SK-N-SH (cell line): ENCODE results near the gene STRIT1. TPM values are rescaled to one million over a fixed set of nuclear protein-coding genes. Genes with fewer than 3 reads are reported as not detected.

Experiments used
- CTCF ChIA-PET: fragments of 300-600, 350-600 bp; formaldehyde crosslinking; extraction: SDS; loops from one replicate; lab custom pipeline; 2021; lab: Yijun Ruan, JAX
- POLR2A ChIA-PET: fragments of 350-600 bp; sonication (Branson Sonifier 250); formaldehyde crosslinking; extraction: SDS; loops from one replicate; lab custom pipeline; 2020; ENCODE audit warnings: antibody characterized with exemption, inconsistent platforms; lab: Yijun Ruan, JAX
- DNase-seq: peaks from one replicate; pipeline ENCODE4 v3.0.0; 2012
- H2AFZ ChIP-seq: fragments of 200-600 bp; sonication (generic); 2 replicates; pipeline ENCODE4 v1.8.1; 2016; ENCODE audit warnings: antibody characterized with exemption, mild to moderate bottlenecking, low read depth
- H3F3A ChIP-seq: fragments of 200-600 bp; sonication (generic); replicated peaks from 2 replicates; pipeline ENCODE3; 2016; ENCODE audit warnings: antibody characterized with exemption, mild to moderate bottlenecking; ENCODE audit not compliant: insufficient read depth
- H3K27ac ChIP-seq, 2 experiments: fragments of 200-500 bp in 1 of 2; fragments of 200-600 bp in 1 of 2; sonication (Bioruptor generic) in 1 of 2; sonication (generic), shearing (Covaris generic) in 1 of 2; 2 replicates each; pipeline versions ENCODE4 v1.5.1 to v1.6.1; 2014 to 2016; ENCODE audit warnings: low read depth in 2 of 2, inconsistent platforms in 1 of 2, low read length in 1 of 2, mild to moderate bottlenecking in 1 of 2, mixed read lengths in 1 of 2
- H3K27me3 ChIP-seq: fragments of 200-600 bp; sonication (generic), shearing (Covaris generic); 2 replicates; pipeline ENCODE4 v1.6.1; 2016; ENCODE audit warnings: mixed run types; ENCODE audit not compliant: insufficient read depth
- H3K36me3 ChIP-seq, 2 experiments: fragments of 200-500 bp in 1 of 2; fragments of 200-600 bp in 1 of 2; sonication (Bioruptor generic) in 1 of 2; sonication (generic) in 1 of 2; replicated peaks in 1 of 2; 2 replicates each; pipeline versions ENCODE3 to v1.5.1; 2014 to 2016; ENCODE audit warnings: low read length in 1 of 2, mild to moderate bottlenecking in 1 of 2; ENCODE audit not compliant: insufficient read depth in 2 of 2, control insufficient read depth in 1 of 2
- H3K4me1 ChIP-seq, 2 experiments: fragments of 200-500 bp in 1 of 2; fragments of 200-600 bp in 1 of 2; sonication (Bioruptor generic) in 1 of 2; sonication (generic), shearing (Covaris generic) in 1 of 2; 2 replicates each; pipeline versions ENCODE4 v1.5.1 to v1.6.1; 2014 to 2016; ENCODE audit warnings: low read depth in 1 of 2, low read length in 1 of 2, mixed run types in 1 of 2; ENCODE audit not compliant: insufficient read depth in 2 of 2, control insufficient read depth in 1 of 2
- H3K4me2 ChIP-seq: fragments of 200-600 bp; sonication (generic), shearing (Covaris generic); 2 replicates; pipeline ENCODE4 v1.6.1; 2017; ENCODE audit warnings: mixed run types
- H3K4me3 ChIP-seq, 2 experiments: fragments of 200-500 bp in 1 of 2; fragments of 200-600 bp in 1 of 2; sonication (Bioruptor generic) in 1 of 2; sonication (generic), shearing (Covaris generic) in 1 of 2; 2 replicates each; pipeline versions ENCODE4 v1.5.1 to v1.8.1; 2014 to 2016; ENCODE audit warnings: low read depth in 2 of 2, inconsistent platforms in 1 of 2, low read length in 1 of 2, mild to moderate bottlenecking in 1 of 2, mixed read lengths in 1 of 2, moderate library complexity in 1 of 2
- H3K79me2 ChIP-seq: fragments of 200-600 bp; sonication (generic); 2 replicates; pipeline ENCODE4 v1.8.1; 2017; ENCODE audit warnings: mild to moderate bottlenecking; ENCODE audit not compliant: insufficient read depth
- H3K9ac ChIP-seq: fragments of 200-600 bp; sonication (generic); 2 replicates; pipeline ENCODE4 v1.6.1; 2017; ENCODE audit warnings: mixed run types
- H3K9me2 ChIP-seq: fragments of 200-600 bp; sonication (generic); 2 replicates; pipeline ENCODE4 v1.6.1; 2017; ENCODE audit warnings: mixed run types
- H3K9me3 ChIP-seq: fragments of 200-600 bp; sonication (generic); 2 replicates; pipeline ENCODE4 v1.6.1; 2017; ENCODE audit warnings: mixed run types, mild to moderate bottlenecking, moderate library complexity
- H4K20me1 ChIP-seq: fragments of 200-600 bp; sonication (generic); 2 replicates; pipeline ENCODE4 v1.6.1; 2017; ENCODE audit warnings: mild to moderate bottlenecking, mixed run types; ENCODE audit not compliant: insufficient read depth
- EP300 ChIP-seq, 2 experiments: IDR thresholded peaks; 2 replicates each; pipeline versions ENCODE4 v1.4.0 to v1.6.1; 2012; ENCODE audit warnings: borderline replicate concordance in 1 of 2, low read depth in 1 of 2, low read length in 1 of 2
- GABPA ChIP-seq: IDR thresholded peaks from 2 replicates; pipeline ENCODE4 v1.4.0; 2012; ENCODE audit warnings: low read depth, mild to moderate bottlenecking
- MEF2A ChIP-seq: IDR thresholded peaks from 2 replicates; pipeline ENCODE4 v1.4.0; 2012; ENCODE audit warnings: low read depth, borderline replicate concordance
- MXI1 ChIP-seq: IDR thresholded peaks from 2 replicates; pipeline ENCODE4 v1.6.1; 2012; ENCODE audit warnings: mild to moderate bottlenecking, low read depth, low read length, improper control_type of control experiment
- NFIC ChIP-seq: IDR thresholded peaks from 2 replicates; pipeline ENCODE4 v1.4.0; 2012; ENCODE audit warnings: borderline replicate concordance
- PBX3 ChIP-seq: IDR thresholded peaks from 2 replicates; pipeline ENCODE4; 2012
- POLR2AphosphoS5 ChIP-seq: IDR thresholded peaks from 2 replicates; pipeline ENCODE4 v1.6.1; 2012; ENCODE audit warnings: low read depth, low read length
- RAD21 ChIP-seq: IDR thresholded peaks from 2 replicates; pipeline ENCODE4 v1.6.1; 2012; ENCODE audit warnings: mild to moderate bottlenecking, low read length
- RCOR1 ChIP-seq: fragments of 150-350 bp; IDR thresholded peaks from 2 replicates; pipeline ENCODE4 v1.6.1; 2017; ENCODE audit warnings: antibody characterized with exemption, low read length
- RXRA ChIP-seq: IDR thresholded peaks from 2 replicates; pipeline ENCODE4 v1.4.0; 2012; ENCODE audit warnings: low read depth, mild to moderate bottlenecking, borderline replicate concordance
- SIN3A ChIP-seq: IDR thresholded peaks from 2 replicates; pipeline ENCODE4 v1.6.1; 2012; ENCODE audit warnings: low read depth, mild to moderate bottlenecking, low read length, moderate library complexity, borderline replicate concordance
- TCF12 ChIP-seq: IDR thresholded peaks from 2 replicates; pipeline ENCODE4 v1.4.0; 2012
- USF2 ChIP-seq: fragments of 150-350 bp; IDR thresholded peaks from 2 replicates; pipeline ENCODE4 v1.6.1; 2017; ENCODE audit warnings: antibody characterized with exemption, low read length, low read depth, borderline replicate concordance
- ZBTB33 ChIP-seq: IDR thresholded peaks from 2 replicates; pipeline ENCODE4 v1.4.0; 2012; ENCODE audit warnings: low read depth, borderline replicate concordance
- WGBS: methylation state at CpG from one replicate; pipeline ENCODE4 v1.1.6; 2017; ENCODE audit warnings: low lambda C conversion rate; 5-methylcytosine and 5-hydroxymethylcytosine counted together
- polyA plus RNA-seq, 3 experiments: library from polyadenylated mRNA; depleted of rRNA; stranded (reverse); fragments of >200 nt; gene quantifications; 2 replicates each; pipeline ENCODE4 v1.2.3, GENCODE V29; 2012

Gene STRIT1
- polyA plus RNA-seq, 1 of the 3 experiments (the other 2 are of a cell fraction): not detected

- no peaks in the 10 kb centered on the region for H3K27me3 ChIP-seq
- H3K4me2 ChIP-seq: no peak overlapping the region
- H3K9me2 ChIP-seq: no peaks in the 10 kb centered on the region
- ChIA-PET CTCF (interaction anchor here (0.9 kb wide), 1 partner anchor 8 kb away, joined by 3 read pairs; no protein-coding TSS in a partner anchor), POLR2A (no interaction called here)
- H3K79me2 ChIP-seq: no peaks in the 10 kb centered on the region
- no peaks in the 10 kb centered on the region for H4K20me1 ChIP-seq
- no peaks in the 10 kb centered on the region for H3F3A ChIP-seq
- no peak for DNase-seq
- H3K9me3 ChIP-seq: no peaks in the 10 kb centered on the region
- H3K4me1 ChIP-seq: no peaks in the 10 kb centered on the region; a peak in 1 of 4 replicates
- TF ChIP-seq EP300 (IDR thresholded peaks at IDR 0.05; ENCODE audit: borderline replicate concordance in 1 of 2, low read depth in 1 of 2, low read length in 1 of 2): no peak
- no peak for TF ChIP-seq USF2
- no peak overlapping the region for H2AFZ ChIP-seq
- H3K27ac ChIP-seq: no peak overlapping the region
- no peak overlapping the region for H3K4me3 ChIP-seq
- WGBS: 58% methylated on average over 2 of the region's 2 CpGs
- H3K36me3 ChIP-seq: no peaks in the 10 kb centered on the region
- H3K9ac ChIP-seq: no peak overlapping the region
Measured at GRCh38 chr3:155304394-155304793, 10.9 kb upstream of the STRIT1 start.

GRCh38 chr3:155303540-155304097 lies 10.1 kb upstream of the STRIT1 start:
- H3K27ac ChIP-seq: no peak overlapping the region
- no peaks in the 10 kb centered on the region for H3K79me2 ChIP-seq
- no peaks in the 10 kb centered on the region for H3K36me3 ChIP-seq
- no peak overlapping the region for H3K4me2 ChIP-seq
- H2AFZ ChIP-seq: 0 out of 2 replicates have a peak overlapping the region, but pooled peaks have one; percentile 0
- H3F3A ChIP-seq: no peaks in the 10 kb centered on the region
- no peaks in the 10 kb centered on the region for H4K20me1 ChIP-seq
- no peak for DNase-seq
- H3K4me1 ChIP-seq: no peaks in the 10 kb centered on the region; a peak in 1 of 4 replicates
- H3K9me3 ChIP-seq: 0 out of 2 replicates have a peak, but pooled peaks cover 3% of the 10 kb centered on the region
- CTCF ChIA-PET: interaction anchor here (0.9 kb wide), 1 partner anchor 8 kb away, joined by 3 read pairs; no protein-coding TSS in a partner anchor
- no peak for TF ChIP-seq MXI1
- no peak for TF ChIP-seq SIN3A
- no peak for TF ChIP-seq MEF2A
- no peak for TF ChIP-seq NFIC
- TF ChIP-seq POLR2AphosphoS5: no peak
- TF ChIP-seq RCOR1: no peak
- no peak overlapping the region for H3K9ac ChIP-seq
- POLR2A ChIA-PET: no interaction called here
- H3K4me3 ChIP-seq: no peak overlapping the region
- no peaks in the 10 kb centered on the region for H3K9me2 ChIP-seq
- H3K27me3 ChIP-seq: no peaks in the 10 kb centered on the region

GRCh38 chr3:155302891-155303290 lies 9.4 kb upstream of the STRIT1 start:
- no peak overlapping the region for H3K9ac ChIP-seq
- no peaks in the 10 kb centered on the region for H3K27me3 ChIP-seq
- H2AFZ ChIP-seq: no peak overlapping the region
- H4K20me1 ChIP-seq: no peaks in the 10 kb centered on the region
- H3K79me2 ChIP-seq: no peaks in the 10 kb centered on the region
- H3K4me3 ChIP-seq: no peak overlapping the region
- no peaks in the 10 kb centered on the region for H3K9me2 ChIP-seq
- H3K36me3 ChIP-seq: peaks cover 0 to 3% of the 10 kb centered on the region in 2 experiments
- no peaks in the 10 kb centered on the region for H3K4me1 ChIP-seq
- no peaks in the 10 kb centered on the region for H3F3A ChIP-seq
- WGBS: 62% methylated on average over 2 of the region's 2 CpGs
- no peak overlapping the region for H3K27ac ChIP-seq
- H3K4me2 ChIP-seq: no peak overlapping the region
- ChIA-PET CTCF (no interaction called here), POLR2A (no interaction called here)
- TF ChIP-seq GABPA: no peak
- TF ChIP-seq RAD21: no peak
- TF ChIP-seq RXRA: no peak
- no peak for TF ChIP-seq PBX3
- no peak for TF ChIP-seq USF2
- TF ChIP-seq TCF12: no peak
- TF ChIP-seq ZBTB33: no peak
- TF ChIP-seq EP300 (IDR thresholded peaks at IDR 0.05; ENCODE audit: borderline replicate concordance in 1 of 2, low read depth in 1 of 2, low read length in 1 of 2): no peak
- no peak for TF ChIP-seq MXI1
- TF ChIP-seq MEF2A: no peak
- 0 out of 2 replicates have a peak, but pooled peaks cover 10% of the 10 kb centered on the region for H3K9me3 ChIP-seq
- no peak for DNase-seq
